IMR-90 (cell line): ENCODE data around the gene GP1BA. TPM values are rescaled to one million over a fixed set of nuclear protein-coding genes. Genes with fewer than 3 reads are reported as not detected.

Experiments used
- ATAC-seq: fragments of 200-7000 bp; cut with Tn5 transposase; 2 replicates; pipeline ENCODE4 v1.9.1; 2020; ENCODE audit warnings: low read depth, mild to moderate bottlenecking, moderate library complexity
- BruUV-seq: library from RNA; stranded (reverse); fragments of 400-500 nt; replicated peaks from 2 replicates; lab custom pipeline; 2021; lab: Mats Ljungman, UMichigan
- CTCF ChIA-PET: fragments of 300-600 bp; formaldehyde crosslinking; extraction: SDS; loops from one replicate; lab custom pipeline; 2021; ENCODE audit warnings: antibody characterized with exemption; lab: Yijun Ruan, JAX
- POLR2A ChIA-PET: fragments of 300-600 bp; sonication (Branson Sonifier 250); formaldehyde crosslinking; loops from one replicate; lab custom pipeline; 2022; ENCODE audit warnings: antibody characterized with exemption; ENCODE audit not compliant: unreplicated experiment; lab: Charles Lee
- DNase-seq: peaks from one replicate; pipeline ENCODE4 v3.0.0; 2013
- H2AFZ ChIP-seq: replicated peaks from 2 replicates; pipeline ENCODE3; 2013; ENCODE audit warnings: low read length, mild to moderate bottlenecking; ENCODE audit not compliant: poor library complexity
- H2AK5ac ChIP-seq: 2 replicates; pipeline ENCODE4 v1.6.1; 2013; ENCODE audit warnings: low read depth, low read length, inconsistent platforms
- H2AK9ac ChIP-seq: replicated peaks from 2 replicates; pipeline ENCODE3; 2013; ENCODE audit warnings: mild to moderate bottlenecking, low read depth, low read length, moderate library complexity; ENCODE audit not compliant: poor library complexity
- H2BK120ac ChIP-seq: 2 replicates; pipeline ENCODE4 v1.6.1; 2013; ENCODE audit warnings: low read depth, low read length, inconsistent platforms
- H2BK15ac ChIP-seq: 3 replicates; pipeline ENCODE4 v1.6.1; 2013; ENCODE audit warnings: low read depth, low read length, inconsistent platforms
- H2BK20ac ChIP-seq: 2 replicates; pipeline ENCODE4 v1.6.1; 2013; ENCODE audit warnings: low read depth, mild to moderate bottlenecking, inconsistent platforms, low read length, moderate library complexity
- H2BK5ac ChIP-seq: 2 replicates; pipeline ENCODE4 v1.6.1; 2013; ENCODE audit warnings: mild to moderate bottlenecking, low read depth, low read length, inconsistent platforms; ENCODE audit not compliant: poor library complexity, severe bottlenecking
- H3K14ac ChIP-seq: replicated peaks from 2 replicates; pipeline ENCODE4 v1.6.1; 2013; ENCODE audit warnings: low read depth, low read length, inconsistent platforms
- H3K18ac ChIP-seq: 2 replicates; pipeline ENCODE4 v1.6.1; 2013; ENCODE audit warnings: low read depth, low read length, control low read depth
- H3K23ac ChIP-seq: 2 replicates; pipeline ENCODE4 v1.6.1; 2013; ENCODE audit warnings: low read depth, low read length, inconsistent platforms
- H3K27ac ChIP-seq: 2 replicates; pipeline ENCODE4 v1.5.1; 2013; ENCODE audit warnings: mild to moderate bottlenecking, control low read depth, low read length; ENCODE audit not compliant: insufficient read depth
- H3K27me3 ChIP-seq: 2 replicates; pipeline ENCODE4 v1.6.1; 2013; ENCODE audit warnings: low read length; ENCODE audit not compliant: control insufficient read depth, insufficient read depth
- H3K36me3 ChIP-seq: 2 replicates; pipeline ENCODE4 v1.6.1; 2013; ENCODE audit warnings: low read length, mixed read lengths; ENCODE audit not compliant: control insufficient read depth, insufficient read depth
- H3K4ac ChIP-seq: 2 replicates; pipeline ENCODE4 v1.6.1; 2013; ENCODE audit warnings: low read depth, low read length, inconsistent platforms
- H3K4me1 ChIP-seq: 2 replicates; pipeline ENCODE4 v1.6.1; 2013; ENCODE audit warnings: low read length, mixed read lengths; ENCODE audit not compliant: control insufficient read depth, insufficient read depth
- H3K4me2 ChIP-seq: 2 replicates; pipeline ENCODE4 v1.6.1; 2013; ENCODE audit warnings: low read depth, mild to moderate bottlenecking, control low read depth, low read length, moderate library complexity
- H3K4me3 ChIP-seq: 2 replicates; pipeline ENCODE4 v1.5.1; 2013; ENCODE audit warnings: low read depth, mild to moderate bottlenecking, control low read depth, low read length, moderate library complexity; ENCODE audit not compliant: insufficient read depth
- H3K56ac ChIP-seq: 2 replicates; pipeline ENCODE4 v1.6.1; 2013; ENCODE audit warnings: low read length, inconsistent platforms; ENCODE audit not compliant: insufficient read depth; ENCODE audit errors: extremely low read depth
- H3K79me1 ChIP-seq, 2 experiments: 2 replicates each; pipeline ENCODE4 v1.6.1; 2013; ENCODE audit warnings: low read length in 2 of 2, inconsistent platforms in 1 of 2, low read depth in 1 of 2
- H3K9ac ChIP-seq: 2 replicates; pipeline ENCODE4 v1.6.1; 2013; ENCODE audit warnings: low read depth, low read length, control low read depth
- H3K9me1 ChIP-seq: 2 replicates; pipeline ENCODE4 v1.6.1; 2013; ENCODE audit warnings: low read length, inconsistent platforms; ENCODE audit not compliant: insufficient read depth
- H3K9me3 ChIP-seq: 2 replicates; pipeline ENCODE4 v1.6.1; 2013; ENCODE audit warnings: low read length; ENCODE audit not compliant: control insufficient read depth, insufficient read depth
- H4K20me1 ChIP-seq: 2 replicates; pipeline ENCODE4 v1.6.1; 2013; ENCODE audit warnings: low read length, inconsistent platforms; ENCODE audit not compliant: insufficient read depth
- H4K5ac ChIP-seq: 2 replicates; pipeline ENCODE4 v1.6.1; 2013; ENCODE audit warnings: mild to moderate bottlenecking, low read depth, low read length, control low read depth
- H4K8ac ChIP-seq, 2 experiments: 2 replicates each; pipeline ENCODE4 v1.6.1; 2013; ENCODE audit warnings: low read depth in 2 of 2, low read length in 2 of 2, control low read depth in 1 of 2, inconsistent platforms in 1 of 2
- H4K91ac ChIP-seq: 2 replicates; pipeline ENCODE4 v1.6.1; 2013; ENCODE audit warnings: low read depth, low read length, inconsistent platforms; ENCODE audit not compliant: insufficient read depth
- CEBPB ChIP-seq: IDR thresholded peaks from 2 replicates; pipeline ENCODE4 v1.6.1; 2012; ENCODE audit warnings: low read depth, low read length, improper control_type of control experiment
- CHD1 ChIP-seq: IDR thresholded peaks from 2 replicates; pipeline ENCODE4 v1.6.1; 2012; ENCODE audit warnings: low read depth, low read length, improper control_type of control experiment
- FOS ChIP-seq: fragments of 150-350 bp; IDR thresholded peaks from 2 replicates; pipeline ENCODE4 v1.6.1; 2016; ENCODE audit warnings: low read depth, low read length
- MAFK ChIP-seq: IDR thresholded peaks from 2 replicates; pipeline ENCODE4 v1.6.1; 2012; ENCODE audit warnings: low read depth, low read length, improper control_type of control experiment
- MAZ ChIP-seq: IDR thresholded peaks from 2 replicates; pipeline ENCODE4 v1.6.1; 2012; ENCODE audit warnings: low read depth, mild to moderate bottlenecking, low read length, improper control_type of control experiment, moderate library complexity, borderline replicate concordance
- MXI1 ChIP-seq: IDR thresholded peaks from 2 replicates; pipeline ENCODE4 v1.6.1; 2012; ENCODE audit warnings: low read depth, mild to moderate bottlenecking, low read length, moderate library complexity, borderline replicate concordance
- NFE2L2 ChIP-seq: fragments of 150-350 bp; IDR thresholded peaks from 2 replicates; pipeline ENCODE4 v1.6.1; 2016; ENCODE audit warnings: low read depth, mild to moderate bottlenecking, low read length
- RAD21 ChIP-seq: IDR thresholded peaks from 2 replicates; pipeline ENCODE4 v1.6.1; 2012; ENCODE audit warnings: low read length, improper control_type of control experiment
- RCOR1 ChIP-seq: IDR thresholded peaks from 2 replicates; pipeline ENCODE4 v1.6.1; 2012; ENCODE audit warnings: mild to moderate bottlenecking, low read length, improper control_type of control experiment; ENCODE audit not compliant: insufficient replicate concordance
- RFX5 ChIP-seq: IDR thresholded peaks from 2 replicates; pipeline ENCODE4 v1.8.0; 2012; ENCODE audit warnings: low read depth, mild to moderate bottlenecking, low read length, moderate library complexity
- dilution Hi-C: fragments of 300-500 bp; cut with HindIII; formaldehyde crosslinking; loops from one replicate; pipeline ENCODE4 v1.14.3; 2018; ENCODE audit warnings: low sequenced_read_pairs; ENCODE audit not compliant: unreplicated experiment
- in situ Hi-C: fragments of 300-500 bp; cut with MboI; formaldehyde crosslinking; loops from 3 replicates; pipeline ENCODE4 v1.14.3; 2019; ENCODE audit warnings: low sequenced_read_pairs, inconsistent platforms, mixed read lengths
- intact Hi-C: fragments of 100-400 bp; cut with micrococcal nuclease; formaldehyde crosslinking; loops from 2 replicates; pipeline ENCODE4 v1.10.0; 2022
- polyA plus RNA-seq, 3 experiments: library from polyadenylated mRNA; depleted of rRNA; stranded (reverse); fragments of >200 nt; gene quantifications; 2 replicates each; pipeline ENCODE4 v1.2.3, GENCODE V29; 2012; ENCODE audit warnings: low replicate concordance in 1 of 3
- total RNA-seq: library from RNA; depleted of rRNA; stranded (reverse); fragments of >200 nt; gene quantifications from 2 replicates; pipeline ENCODE4 v1.2.3, GENCODE V29; 2012
- TF ChIP-seq, protein P1 (sequence below): fragments of 150-350 bp; IDR thresholded peaks from 2 replicates; pipeline ENCODE4 v1.6.1; 2016; ENCODE audit warnings: low read depth, mild to moderate bottlenecking, low read length, moderate library complexity, borderline replicate concordance
- TF ChIP-seq, protein P2 (sequence below): fragments of 150-350 bp; IDR thresholded peaks from 2 replicates; pipeline ENCODE4 v1.6.1; 2017; ENCODE audit warnings: mild to moderate bottlenecking, antibody characterized with exemption, low read length, low read depth
- TF ChIP-seq, protein P3 (sequence below): conservative IDR thresholded peaks from 2 replicates; pipeline ENCODE4 v1.5.1; 2012; ENCODE audit warnings: mild to moderate bottlenecking, low read depth, low read length, improper control_type of control experiment

The GP1BA gene
- total and polyA plus RNA-seq, 2 of the 4 experiments (the other 2 are of a cell fraction): not detected

DNA sequence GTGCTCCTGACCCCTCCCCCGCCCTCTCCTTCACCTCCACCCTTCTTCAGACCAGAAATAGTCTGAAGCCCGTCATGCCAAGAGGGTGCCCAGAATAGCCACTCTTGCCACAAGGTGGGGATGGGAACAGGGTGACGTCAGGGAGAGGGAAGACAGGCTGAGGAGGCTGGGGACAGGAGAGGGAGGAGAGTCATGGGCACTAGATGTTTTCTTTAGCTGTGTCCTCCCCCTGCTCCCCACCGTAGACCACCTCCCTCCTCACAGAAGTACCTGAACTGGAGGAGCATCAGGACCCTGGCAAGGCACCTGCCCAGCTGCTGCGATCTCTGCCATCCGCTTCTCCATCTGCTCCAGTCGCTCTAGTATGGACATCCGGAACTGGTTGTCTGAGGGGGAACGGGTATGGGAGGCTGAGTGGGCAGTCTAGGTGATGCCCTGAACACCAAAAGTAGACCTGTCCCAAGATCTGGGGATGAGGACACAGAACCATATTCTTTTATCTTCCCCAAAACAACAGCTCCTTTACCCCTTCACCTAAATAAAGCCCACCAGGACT, 42.1 kb downstream of the GP1BA start (continued):
- TF ChIP-seq CHD1 (no peak), CEBPB (no peak), NFE2L2 (no peak), MXI1 (no peak), RFX5 (no peak)

DNA sequence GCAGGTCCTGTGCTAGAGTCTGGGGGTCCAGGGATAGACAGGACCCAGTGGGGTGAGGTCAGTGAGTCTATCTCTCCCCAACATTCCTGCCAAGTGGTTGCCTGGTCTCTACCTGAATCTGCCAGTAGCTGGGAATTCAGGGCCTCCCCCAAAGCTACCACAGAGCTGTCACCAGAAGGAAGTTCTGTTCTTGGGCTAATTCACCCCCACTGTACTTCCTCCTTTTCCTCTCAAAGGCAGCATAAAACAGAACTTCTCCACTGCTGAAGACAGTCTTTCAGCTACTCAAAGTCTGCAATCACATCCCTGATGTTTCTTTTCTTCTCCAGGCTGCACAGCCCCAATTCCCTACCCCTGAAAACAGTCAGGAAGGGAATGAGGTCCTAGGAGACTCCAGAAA, 46.6 kb downstream of the GP1BA start:
- H4K8ac ChIP-seq: no peak overlapping the region
- ATAC-seq (no peak), DNase-seq (no peak)
- no peak overlapping the region for H2BK120ac ChIP-seq
- no peak overlapping the region for H2AK5ac ChIP-seq
- CTCF ChIA-PET: no interaction called here
- no peak overlapping the region for H3K23ac ChIP-seq
- no peak overlapping the region for H2AK9ac ChIP-seq
- no TSS peak for BruUV-seq
- no peak overlapping the region for H3K4me2 ChIP-seq
- H3K9ac ChIP-seq: no peak overlapping the region
- 0 out of 2 replicates have a peak, but pooled peaks cover 9% of the 10 kb centered on the region for H4K20me1 ChIP-seq
- H2BK15ac ChIP-seq: no peak overlapping the region
- H3K4ac ChIP-seq: no peak overlapping the region
- POLR2A ChIA-PET: interaction anchor here (1.0 kb wide), 1 partner anchor 9 kb away, joined by 4 read pairs; no protein-coding TSS in a partner anchor
- no peak overlapping the region for H3K4me3 ChIP-seq
- in situ Hi-C loops: no loop called here
- H3K36me3 ChIP-seq: peaks cover 60% of the 10 kb centered on the region
- H3K9me1 ChIP-seq: peaks cover 18% of the 10 kb centered on the region
- no peak overlapping the region for H3K27ac ChIP-seq
- dilution Hi-C loops: no loop called here
- H4K91ac ChIP-seq: no peak overlapping the region
- peaks cover 3% of the 10 kb centered on the region; the same call in 1 of the 2 replicates for H3K4me1 ChIP-seq
- intact Hi-C loops: no loop called here
- H3K27me3 ChIP-seq: no peaks in the 10 kb centered on the region
- H3K14ac ChIP-seq: no peak overlapping the region
- peaks cover 6 to 32% of the 10 kb centered on the region in 2 experiments; a peak in 2 of 4 replicates for H3K79me1 ChIP-seq
- H2AFZ ChIP-seq: no peak overlapping the region
- H3K9me3 ChIP-seq: no peaks in the 10 kb centered on the region
- H4K5ac ChIP-seq: no peak overlapping the region
- no peak overlapping the region for H2BK20ac ChIP-seq
- H2BK5ac ChIP-seq: no peak overlapping the region
- no peak overlapping the region for H3K56ac ChIP-seq
- no peak overlapping the region for H3K18ac ChIP-seq
- TF ChIP-seq RCOR1 (no peak), MXI1 (no peak), CEBPB (no peak), FOS (no peak), CHD1 (no peak), MAFK (no peak), RFX5 (no peak), RAD21 (no peak), MAZ (no peak)
- TF ChIP-seq, protein P1, sequence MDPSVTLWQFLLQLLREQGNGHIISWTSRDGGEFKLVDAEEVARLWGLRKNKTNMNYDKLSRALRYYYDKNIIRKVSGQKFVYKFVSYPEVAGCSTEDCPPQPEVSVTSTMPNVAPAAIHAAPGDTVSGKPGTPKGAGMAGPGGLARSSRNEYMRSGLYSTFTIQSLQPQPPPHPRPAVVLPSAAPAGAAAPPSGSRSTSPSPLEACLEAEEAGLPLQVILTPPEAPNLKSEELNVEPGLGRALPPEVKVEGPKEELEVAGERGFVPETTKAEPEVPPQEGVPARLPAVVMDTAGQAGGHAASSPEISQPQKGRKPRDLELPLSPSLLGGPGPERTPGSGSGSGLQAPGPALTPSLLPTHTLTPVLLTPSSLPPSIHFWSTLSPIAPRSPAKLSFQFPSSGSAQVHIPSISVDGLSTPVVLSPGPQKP: no peak
- TF ChIP-seq, protein P2, sequence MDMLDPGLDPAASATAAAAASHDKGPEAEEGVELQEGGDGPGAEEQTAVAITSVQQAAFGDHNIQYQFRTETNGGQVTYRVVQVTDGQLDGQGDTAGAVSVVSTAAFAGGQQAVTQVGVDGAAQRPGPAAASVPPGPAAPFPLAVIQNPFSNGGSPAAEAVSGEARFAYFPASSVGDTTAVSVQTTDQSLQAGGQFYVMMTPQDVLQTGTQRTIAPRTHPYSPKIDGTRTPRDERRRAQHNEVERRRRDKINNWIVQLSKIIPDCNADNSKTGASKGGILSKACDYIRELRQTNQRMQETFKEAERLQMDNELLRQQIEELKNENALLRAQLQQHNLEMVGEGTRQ: no peak
- TF ChIP-seq, protein P3, sequence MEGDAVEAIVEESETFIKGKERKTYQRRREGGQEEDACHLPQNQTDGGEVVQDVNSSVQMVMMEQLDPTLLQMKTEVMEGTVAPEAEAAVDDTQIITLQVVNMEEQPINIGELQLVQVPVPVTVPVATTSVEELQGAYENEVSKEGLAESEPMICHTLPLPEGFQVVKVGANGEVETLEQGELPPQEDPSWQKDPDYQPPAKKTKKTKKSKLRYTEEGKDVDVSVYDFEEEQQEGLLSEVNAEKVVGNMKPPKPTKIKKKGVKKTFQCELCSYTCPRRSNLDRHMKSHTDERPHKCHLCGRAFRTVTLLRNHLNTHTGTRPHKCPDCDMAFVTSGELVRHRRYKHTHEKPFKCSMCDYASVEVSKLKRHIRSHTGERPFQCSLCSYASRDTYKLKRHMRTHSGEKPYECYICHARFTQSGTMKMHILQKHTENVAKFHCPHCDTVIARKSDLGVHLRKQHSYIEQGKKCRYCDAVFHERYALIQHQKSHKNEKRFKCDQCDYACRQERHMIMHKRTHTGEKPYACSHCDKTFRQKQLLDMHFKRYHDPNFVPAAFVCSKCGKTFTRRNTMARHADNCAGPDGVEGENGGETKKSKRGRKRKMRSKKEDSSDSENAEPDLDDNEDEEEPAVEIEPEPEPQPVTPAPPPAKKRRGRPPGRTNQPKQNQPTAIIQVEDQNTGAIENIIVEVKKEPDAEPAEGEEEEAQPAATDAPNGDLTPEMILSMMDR: no peak
